ENCODE results near the gene TXNRD2.
"Not testable (repeated sequence)": the region's sequence is repeated elsewhere in the genome, so short reads cannot be mapped to it uniquely, and the experiment has no call there.

The TXNRD2 gene

DNA sequence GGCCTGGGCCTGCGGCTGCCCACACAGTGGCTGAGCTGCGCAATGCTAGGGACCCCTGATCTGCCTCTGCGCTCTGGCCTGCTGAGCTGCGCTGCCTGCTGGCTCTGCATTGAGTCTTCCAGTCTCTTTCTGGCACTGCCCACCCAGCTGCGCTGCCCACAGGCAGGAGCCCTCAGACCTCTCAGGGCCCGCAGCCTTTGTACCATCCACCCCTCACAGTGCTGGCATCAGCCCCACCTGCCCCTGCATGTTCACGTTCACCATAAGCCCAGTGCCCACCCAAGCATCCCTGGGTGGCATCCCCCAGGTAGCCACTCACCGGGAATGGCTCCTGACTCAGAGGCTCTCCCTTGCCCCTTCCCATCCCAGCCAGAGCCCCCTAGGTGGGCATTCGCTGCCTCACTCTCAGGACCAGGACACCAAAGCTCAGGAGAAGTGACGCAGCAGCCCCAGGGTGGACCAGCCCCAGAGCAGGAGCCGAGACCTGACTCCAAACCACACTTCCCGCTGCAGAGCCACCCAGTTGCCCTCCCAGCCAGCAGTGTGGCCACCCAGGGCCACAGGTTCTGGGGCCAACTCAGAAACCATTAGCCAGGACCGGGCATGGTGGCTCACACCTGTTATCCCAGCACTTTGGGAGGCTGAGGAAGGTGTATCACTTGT, 21.8 kb downstream of the TXNRD2 start:
- DNase-seq: no peak

DNA sequence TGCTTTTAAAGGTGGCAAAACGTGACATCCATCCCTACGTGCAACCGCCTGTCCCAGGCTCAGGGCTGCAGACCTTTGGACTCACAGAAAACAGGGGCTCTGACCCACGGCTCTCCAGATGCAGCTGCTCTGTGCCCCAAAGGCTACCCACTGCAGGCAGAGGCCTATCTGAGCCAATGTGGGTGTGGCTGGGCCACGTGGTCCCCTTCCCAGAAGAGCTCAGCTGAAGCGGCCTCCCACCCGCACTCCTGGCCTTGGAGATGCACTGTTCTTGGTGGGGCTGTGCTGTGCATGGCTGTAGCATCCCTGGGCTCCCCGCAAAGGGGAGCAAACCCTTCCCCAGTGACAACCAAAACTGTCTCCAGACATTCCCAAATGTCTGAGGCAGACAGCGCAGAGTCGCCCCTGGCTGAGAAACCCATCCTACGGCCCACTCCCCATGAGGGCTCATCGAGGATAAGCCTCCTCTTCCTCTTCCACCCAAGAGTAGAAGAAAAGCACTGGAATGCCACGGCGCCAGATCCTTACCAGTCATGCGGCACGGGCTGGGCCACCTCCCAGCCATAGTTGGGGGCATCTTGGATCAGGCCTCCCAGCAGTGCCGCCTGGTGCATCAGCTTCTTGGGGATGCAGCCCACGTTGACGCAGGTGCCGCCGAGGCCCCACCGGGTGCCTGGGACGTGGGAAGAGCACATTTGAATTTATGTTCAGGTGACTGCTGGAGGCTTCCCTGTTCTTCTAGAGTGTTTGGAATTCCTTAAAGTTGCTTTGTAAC, 23.1 kb downstream of the TXNRD2 start:
- DNase-seq: no peak

DNA sequence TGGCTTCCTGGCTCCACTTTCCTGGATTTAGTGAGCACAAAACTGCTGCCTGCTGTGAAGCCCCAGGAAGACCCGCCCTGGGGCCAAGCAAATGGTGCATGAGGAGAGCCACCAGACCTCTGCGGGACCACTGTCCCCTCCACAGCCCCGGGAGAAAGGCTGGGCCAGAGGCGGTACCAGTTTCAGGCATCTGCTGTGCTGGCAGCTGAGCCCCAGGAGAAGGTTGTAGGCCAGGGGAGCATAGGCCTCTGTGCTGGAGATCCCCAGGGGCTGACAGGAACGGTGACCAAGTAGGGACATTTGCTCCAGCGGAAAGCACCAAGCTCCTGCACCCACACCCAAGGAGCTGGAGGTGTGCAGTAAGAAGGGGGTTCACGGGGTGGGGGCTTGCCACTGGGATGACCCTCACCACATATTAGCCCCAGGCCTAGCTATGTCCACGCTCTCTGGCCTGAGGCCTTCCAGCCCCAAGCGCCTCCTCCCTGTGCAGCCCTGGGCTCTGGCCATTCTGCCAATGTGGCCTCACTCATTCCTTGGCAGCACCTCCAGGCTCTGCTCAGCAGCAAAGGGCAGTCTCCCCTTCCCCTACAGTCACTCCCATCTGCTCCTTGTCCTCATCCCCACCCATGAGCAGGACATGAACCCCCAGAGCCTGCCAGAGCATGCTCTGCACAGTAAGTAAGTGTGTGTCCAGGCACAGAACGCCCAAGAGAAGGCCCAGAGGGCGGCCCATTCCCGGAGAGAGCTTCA, 24.1 kb downstream of the TXNRD2 start:
- DNase-seq: no peak

DNA sequence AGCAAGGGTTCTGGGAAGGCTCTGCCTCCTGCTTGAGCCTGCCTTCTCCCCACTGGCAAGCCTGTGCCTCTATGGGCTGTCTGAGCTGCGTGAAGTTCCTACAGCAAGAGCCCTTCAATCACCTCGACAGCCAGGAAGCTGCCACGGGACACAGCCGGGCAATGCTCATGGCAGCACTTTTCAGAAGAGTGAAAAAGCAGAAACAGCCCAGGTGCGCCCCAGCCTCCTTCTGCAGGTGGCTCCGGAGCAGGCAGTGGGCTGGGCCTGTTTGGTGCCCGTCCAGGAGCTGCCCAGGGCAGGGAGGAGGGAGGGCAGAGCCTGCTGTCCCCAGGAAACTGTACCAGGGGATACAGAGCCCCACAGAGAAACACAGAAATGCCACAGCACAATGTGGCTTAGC, 24.7 kb downstream of the TXNRD2 start:
- no peak for DNase-seq

DNA sequence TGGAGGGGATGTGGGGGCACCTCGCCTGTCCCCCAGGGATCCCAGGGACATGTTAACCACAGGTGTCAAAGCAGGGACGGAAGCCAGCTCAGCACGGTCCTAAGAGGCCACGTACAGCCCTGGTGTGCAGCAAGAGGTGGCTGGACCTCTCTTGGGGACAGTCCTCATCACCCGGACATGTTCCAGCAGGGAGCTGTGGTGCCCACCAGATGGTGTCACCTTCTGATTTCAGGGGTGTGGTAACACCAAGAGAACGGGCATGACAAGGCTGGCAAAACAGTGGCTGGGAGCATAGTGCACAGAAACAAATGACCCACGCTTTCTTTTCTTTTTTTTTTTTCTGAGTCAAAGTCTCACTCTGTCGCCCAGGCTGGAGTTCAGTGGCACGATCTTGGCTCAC, 25.6 kb downstream of the TXNRD2 start:
- DNase-seq: no peak

DNA sequence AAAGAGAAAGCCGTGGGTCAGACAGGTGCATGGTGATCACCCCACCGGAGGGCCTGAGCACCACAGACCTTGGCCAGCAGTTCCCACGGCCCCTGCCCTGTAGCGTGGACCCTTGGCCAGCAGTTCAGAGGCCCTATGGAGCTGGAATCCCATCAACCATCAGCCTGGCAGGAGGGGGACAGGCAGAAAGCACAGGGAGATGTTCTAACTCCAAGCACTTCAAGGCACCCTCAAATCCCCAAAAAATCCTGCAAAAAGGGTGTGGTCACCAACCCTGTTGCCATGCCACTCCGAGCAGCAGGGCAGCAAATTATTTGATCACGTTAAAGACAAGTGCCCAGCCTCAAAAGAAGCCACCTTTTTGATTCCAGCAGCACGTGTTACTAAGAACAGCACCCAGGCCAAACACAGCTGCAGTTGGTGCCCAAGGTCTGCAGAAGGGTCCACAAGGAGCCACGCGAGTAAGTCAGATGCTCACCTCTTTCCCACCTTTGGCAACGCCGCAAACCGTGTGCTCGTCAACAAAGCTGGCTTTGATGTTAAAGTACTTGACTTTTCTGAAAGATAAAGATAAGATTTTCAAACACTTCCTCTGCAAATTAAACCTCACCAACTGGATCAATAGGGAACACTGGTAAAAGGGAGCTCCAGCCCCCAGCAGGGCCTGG, 26.2 kb downstream of the TXNRD2 start:
- DNase-seq: no peak

DNA sequence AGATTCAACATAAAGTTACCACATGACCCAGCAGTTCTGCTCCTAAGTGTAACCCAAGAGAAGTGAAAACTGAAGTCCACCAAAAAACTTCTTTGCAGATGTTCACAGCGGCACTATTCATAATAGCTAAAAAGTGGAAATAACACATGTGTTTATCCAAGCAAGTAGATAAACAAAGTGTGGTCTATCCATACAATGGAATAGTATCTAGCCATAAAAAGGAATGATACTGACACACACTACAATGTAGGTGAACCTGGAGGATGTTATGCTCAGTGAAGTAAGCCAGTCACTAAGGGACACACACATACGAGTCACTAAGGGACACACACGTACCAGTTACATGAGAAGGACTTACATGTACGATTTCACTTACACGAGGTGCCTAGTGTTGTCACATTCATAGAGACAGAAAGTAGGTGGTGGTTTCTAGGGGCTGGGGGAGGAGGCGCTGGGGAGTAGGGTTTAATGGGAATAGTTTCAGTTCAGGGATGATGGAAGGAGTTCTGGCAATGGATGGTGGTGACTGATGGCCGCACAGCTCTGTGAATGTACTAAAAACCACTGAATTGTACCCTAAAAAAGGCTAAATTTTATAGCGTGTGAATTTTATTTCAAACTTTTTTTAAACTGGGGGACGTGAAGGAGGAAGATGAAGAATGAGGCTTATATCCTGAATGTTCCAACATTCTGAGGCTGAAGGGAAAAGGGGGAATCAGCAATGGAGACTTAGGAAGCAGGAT, 27.2 kb downstream of the TXNRD2 start:
- no peak for DNase-seq

DNA sequence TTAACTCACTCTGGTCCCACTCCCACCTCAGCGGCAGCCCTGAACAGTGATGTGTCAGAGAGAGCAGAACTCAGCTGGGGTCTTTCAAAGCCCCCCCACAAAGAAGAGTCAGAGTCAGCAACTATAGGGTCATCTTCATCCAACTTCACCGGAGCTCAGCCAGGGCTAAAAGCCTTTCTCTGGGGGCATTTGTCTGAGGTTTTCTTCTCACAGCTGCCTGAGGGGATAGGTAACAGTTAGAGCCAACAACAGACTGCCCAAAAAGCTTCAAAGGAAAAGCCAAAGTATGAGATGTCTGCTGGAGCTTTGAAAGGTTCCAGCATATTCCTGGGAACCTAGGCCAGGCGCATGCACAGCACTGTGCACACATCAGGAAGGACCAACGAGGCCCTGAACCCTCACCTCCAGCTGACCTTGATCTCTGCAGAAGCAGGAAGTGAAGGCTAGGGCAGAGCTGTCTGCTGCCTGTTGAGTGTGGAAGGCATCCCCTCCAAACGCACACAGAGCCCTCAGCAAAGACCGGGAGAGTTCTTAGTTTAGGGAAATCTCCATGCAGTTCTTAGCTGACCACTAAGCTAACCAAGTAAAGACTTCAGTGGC, 28.2 kb downstream of the TXNRD2 start:
- no peak for DNase-seq

DNA sequence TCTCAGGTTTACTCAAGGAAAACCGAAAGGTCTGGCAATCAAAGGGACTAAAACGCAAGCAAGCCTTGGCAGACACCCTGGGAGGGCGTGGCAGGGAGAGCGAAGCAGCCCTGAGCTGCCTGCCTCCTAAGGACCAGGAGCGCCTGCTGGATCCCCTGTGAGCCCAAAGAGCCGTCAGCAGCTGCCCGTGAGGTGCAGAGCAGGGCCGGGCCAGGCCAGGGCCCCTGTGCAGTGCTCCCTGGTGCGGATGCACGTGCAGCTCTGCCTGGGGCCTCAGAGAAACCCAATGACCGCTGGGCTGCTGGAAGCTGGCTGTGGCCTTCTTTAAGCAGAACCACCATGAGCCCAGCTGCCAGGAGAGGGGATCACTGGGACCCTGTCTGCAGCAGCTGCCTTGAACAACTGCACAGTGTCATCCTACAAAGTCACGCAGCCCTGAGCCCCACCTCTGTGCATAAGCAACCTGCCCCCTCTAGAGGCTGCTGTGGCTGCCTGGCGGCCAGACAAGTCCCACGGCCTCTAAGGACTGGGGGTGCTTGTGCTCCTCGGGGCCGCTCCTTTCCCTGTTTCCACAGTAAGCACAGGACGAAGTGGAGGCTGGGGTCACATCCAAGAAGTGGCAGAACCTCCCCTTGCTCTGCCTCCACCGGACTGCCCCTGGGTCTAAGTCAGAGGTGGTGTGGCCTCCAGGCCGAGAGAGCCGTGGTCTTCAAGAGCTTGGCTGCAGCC, 29.2 kb downstream of the TXNRD2 start:
- peak; percentile 41 for DNase-seq

DNA sequence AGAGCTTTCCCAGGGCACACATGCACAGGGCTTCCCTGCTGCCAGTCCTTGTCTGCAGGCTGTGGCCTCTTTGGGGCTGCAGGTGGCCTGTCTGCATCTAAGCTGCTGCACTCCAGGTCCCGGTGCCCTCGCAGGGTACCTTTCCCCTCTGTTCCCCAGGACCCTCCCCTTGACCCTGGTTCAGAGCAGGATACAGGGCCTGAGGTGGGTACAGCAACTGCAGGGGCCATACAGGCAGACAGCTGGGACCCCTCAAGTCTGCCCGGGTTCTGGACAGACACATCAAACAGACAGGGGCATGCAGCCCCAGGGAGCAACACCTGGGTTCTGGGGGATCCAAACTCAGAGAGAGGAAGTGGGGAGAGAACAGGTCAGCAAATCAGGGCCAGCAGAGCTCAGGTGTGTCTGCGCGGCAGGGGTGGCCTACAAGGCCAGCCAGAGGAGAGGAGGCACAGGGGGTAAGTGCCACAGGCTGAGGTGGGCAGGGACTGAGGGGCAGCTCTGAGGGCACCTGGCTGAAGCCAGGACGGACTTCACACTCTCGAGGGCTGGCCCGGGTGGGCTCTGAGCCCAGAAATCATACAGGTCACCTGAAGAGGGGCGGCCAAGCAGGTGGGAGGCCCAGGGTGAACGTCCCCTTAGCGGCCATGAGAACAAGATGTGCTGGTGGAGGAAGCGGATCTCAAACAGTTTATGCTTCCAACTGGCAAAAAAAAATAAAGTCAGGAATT, 29.9 kb downstream of the TXNRD2 start:
- no peak for DNase-seq

DNA sequence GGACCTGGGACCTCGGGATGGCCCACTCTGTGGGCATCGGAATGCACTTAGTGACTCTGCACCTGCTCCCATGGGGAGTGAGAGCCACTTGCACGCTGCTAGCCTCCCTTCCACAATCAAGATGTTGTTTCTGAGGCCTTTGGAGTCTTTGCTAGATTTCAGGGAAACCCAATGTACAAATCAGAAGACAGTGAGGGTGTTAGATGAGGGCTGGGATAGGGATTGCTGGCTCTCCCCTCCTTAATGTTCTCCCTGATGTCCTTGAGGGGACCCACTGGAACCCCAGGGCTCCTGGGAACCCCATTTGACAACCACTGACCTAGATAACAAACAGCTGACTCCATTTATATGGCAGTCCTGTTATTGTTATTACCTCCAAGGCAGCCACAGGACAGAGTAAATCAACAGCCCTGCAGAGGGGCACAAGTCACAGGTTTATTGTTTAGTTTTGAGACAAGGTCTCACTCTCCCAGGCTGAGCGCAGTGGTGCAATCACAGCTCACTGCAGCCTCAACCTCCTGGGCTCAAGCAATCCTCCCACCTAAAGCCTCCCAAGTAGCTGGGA, 31.4 kb downstream of the TXNRD2 start:
- no peak for DNase-seq

DNA sequence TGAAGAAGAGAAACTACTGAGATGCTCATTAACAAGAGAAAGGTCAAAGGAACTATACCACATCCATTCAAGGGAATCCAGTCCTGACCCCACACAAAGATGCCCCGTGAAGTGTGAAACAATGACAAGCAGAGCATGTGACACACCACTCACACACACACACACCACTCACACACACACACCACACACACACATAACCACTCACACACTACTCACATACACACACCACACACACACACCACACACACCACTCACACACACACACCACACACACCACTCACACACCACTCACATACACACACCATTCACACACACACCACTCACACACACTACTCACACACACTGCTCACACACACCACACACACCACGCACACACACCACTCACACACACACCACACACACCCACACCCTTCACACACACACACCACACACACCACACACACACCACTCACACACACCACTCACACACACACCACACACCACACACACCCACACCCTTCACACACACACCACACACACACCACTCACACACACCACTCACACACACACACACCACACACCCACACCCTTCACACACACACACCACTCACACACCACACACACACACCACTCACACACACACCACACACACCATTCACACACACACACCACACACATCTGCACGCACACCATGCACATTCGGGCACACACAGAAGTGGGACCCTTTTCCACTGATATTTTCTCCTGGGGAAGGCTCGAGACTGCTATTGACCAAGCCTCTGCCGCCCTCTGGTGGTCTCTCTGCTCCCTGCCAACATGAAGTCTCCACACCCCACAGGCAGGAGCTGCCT, 32.1 kb downstream of the TXNRD2 start:
- peak; percentile 91 for DNase-seq

DNA sequence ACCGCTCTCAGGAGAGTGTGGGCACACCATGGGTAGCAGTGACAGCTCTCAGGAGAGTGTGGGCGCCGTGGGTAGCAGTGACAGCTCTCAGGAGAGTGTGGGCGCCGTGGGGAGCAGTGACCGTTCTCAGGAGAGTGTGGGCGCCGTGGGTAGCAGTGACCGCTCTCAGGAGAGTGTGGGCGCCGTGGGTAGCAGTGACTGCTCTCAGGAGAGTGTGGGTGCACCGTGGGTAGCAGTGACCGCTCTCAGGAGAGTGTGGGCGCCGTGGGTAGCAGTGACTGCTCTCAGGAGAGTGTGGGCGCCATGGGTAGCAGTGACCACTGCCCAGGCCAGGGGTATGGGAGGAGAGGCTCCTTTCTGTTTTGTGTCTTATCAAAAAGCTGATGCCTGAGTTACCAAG, 33.7 kb downstream of the TXNRD2 start:
- DNase-seq: not testable (repeated sequence)

DNA sequence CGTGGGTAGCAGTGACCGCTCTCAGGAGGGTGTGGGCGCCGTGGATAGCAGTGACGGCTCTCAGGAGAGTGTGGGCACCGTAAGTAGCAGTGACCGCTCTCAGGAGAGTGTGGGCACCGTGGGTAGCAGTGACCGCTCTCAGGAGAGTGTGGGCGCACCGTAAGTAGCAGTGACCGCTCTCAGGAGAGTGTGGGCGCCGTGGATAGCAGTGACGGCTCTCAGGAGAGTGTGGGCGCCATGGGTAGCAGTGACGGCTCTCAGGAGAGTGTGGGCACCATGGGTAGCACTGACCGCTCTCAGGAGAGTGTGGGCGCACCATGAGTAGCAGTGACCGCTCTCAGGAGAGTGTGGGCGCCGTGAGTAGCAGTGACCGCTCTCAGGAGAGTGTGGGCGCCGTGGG, 34.8 kb downstream of the TXNRD2 start:
- not testable (repeated sequence) for DNase-seq

DNA sequence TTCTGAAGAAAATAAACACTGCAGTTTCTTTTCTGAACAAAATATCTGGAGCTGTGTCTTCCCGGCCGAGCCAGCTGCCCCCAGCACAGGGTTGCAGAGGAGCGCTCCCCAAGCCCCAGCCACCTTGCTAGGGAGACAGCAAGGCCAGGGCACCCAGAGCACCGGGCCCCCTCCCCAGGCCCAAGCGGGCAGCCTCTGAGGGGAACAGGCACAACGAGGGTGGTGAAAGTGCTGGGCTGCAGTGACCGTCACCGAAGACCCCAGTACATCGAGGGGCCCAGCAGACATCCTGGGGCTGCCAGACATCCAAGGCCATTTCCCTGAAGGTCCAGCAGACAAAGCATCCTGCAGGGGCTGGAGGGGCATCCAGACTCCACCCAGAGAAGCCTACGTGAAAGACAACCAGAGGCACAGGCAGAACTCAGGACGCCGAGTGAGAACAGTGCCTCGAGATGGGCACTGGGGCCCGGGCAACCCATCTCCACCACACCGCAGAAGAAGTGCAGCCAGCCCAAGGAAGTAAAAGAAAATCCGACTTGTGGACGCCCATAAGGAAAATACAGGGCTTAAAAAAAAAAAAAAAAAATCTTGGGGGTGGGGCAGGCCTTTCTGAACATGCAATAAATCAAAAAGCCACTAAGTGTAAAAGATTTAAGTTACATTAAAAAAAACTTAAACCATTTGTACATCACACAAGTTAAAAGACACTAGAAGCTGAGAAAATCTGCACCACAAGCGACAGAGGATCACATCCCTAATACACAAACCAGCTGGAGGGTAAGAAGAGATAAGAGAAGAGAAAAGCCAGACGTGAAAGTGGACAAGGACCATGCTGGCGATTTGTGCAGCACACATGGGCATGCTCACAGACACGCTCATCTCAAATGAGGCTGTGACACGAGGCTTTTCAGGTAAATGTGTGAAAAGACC, 36.0 kb downstream of the TXNRD2 start:
- no peak for DNase-seq

DNA sequence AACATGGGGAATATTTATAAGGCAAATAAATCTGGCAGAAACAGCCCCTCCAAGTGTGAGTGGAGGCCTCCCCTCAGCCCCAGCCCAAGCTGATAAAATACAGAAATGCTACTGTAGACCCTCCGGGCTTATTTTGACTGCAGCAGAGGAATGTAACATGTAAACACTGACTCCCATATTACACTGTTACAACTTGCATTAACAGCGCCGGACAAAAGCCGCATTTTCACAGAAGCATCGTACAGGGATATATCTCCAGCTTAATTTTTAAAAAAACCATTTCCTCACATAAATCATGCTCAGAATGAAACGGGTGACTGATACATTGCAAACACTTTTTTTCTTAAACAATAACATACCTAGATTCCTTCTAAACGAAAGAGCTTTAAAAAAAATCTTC, 36.7 kb downstream of the TXNRD2 start:
- DNase-seq: no peak

DNA sequence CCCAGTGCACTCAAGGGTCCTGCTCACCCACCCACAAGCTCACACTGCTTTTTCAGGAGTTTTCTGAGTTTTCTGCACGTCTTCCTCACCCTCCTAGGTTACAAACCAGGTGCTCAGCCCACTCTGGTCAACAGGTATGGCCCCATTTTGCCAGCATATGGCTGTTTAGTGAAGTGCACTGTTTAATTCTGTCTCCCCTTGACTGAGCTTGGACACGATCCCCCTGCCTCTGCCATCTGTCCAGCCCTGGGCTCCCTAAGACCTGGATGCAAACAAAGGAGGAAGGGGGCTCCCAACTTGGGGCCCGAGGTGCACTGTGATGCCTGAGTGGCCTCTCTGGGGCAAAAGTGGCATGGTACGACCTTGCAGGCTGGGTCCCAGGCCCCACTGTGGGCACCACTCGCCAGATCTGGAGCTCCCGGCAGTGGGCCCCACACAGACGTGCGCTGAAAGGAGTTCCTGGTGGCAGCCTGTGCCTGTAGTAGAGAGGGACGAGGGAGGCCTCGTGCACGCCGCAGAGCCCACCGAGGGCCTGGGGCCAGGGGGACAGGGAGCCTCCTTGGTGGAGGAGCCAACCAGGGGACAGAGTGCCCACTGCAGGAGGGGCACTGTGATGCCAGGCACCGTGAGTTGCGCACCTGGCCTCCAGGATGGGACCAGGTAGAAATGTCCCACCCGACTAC, 37.3 kb downstream of the TXNRD2 start:
- DNase-seq: no peak

DNA sequence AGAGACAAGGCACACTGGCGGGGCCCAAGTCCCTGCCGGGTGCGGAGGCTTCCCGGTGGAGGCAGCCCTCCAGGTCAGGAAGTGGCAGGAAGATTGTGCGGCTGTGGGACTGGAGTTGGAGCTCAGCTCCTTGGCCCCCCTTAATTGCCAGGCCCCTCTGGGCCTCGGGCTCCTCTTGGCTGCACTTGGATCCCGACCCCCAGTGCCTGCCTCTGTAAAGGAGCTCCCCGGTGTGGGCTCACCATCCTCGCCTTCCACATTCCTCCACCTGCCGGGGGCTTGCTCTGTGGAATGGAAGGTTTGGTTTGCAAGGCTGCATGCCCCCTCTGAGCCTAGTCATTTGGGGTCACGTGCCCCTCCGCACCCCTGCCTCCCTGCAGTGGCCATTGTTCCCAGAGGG, 38.1 kb downstream of the TXNRD2 start:
- DNase-seq: no peak
